CD14-positive monocyte (primary cell): ENCODE data around the gene GULP1. TPM values are rescaled to one million over a fixed set of nuclear protein-coding genes. Genes with fewer than 3 reads are reported as not detected.

Experiments
- DNase-seq, 3 donors: peaks; one replicate each; pipeline ENCODE4 v3.0.0-alpha.2; 2011 to 2022
- H2AFZ ChIP-seq: 2 replicates; pipeline ENCODE4 v1.6.0; 2012; ENCODE audit warnings: mild to moderate bottlenecking, low read depth, low read length, inconsistent platforms; ENCODE audit not compliant: insufficient read depth, poor library complexity, severe bottlenecking
- H3K27ac ChIP-seq, 2 donors: 1 replicate in 1 of 2; 2 replicates in 1 of 2; pipeline ENCODE4 v1.5.1; 2012 to 2013; ENCODE audit warnings: low read length in 2 of 2, control low read depth in 1 of 2, inconsistent platforms in 1 of 2, low read depth in 1 of 2, mild to moderate bottlenecking in 1 of 2
- H3K27me3 ChIP-seq, 2 donors: one replicate each; pipeline versions ENCODE4 v1.6.0 to v1.6.1; 2011 to 2013; ENCODE audit warnings: low read length in 2 of 2; ENCODE audit not compliant: control insufficient read depth in 2 of 2, insufficient read depth in 2 of 2
- H3K36me3 ChIP-seq, 2 donors: replicated peaks in 1 of 2; 1 replicate in 1 of 2; 2 replicates in 1 of 2; pipeline versions ENCODE4 v1.5.1 to v1.6.1; 2012 to 2013; ENCODE audit warnings: low read length in 2 of 2, control low read depth in 1 of 2, inconsistent platforms in 1 of 2, mild to moderate bottlenecking in 1 of 2; ENCODE audit not compliant: insufficient read depth in 2 of 2, control insufficient read depth in 1 of 2
- H3K4me1 ChIP-seq, 2 donors: 1 replicate in 1 of 2; 2 replicates in 1 of 2; pipeline versions ENCODE4 v1.5.1 to v1.6.1; 2012 to 2013; ENCODE audit warnings: low read length in 2 of 2, control low read depth in 1 of 2, inconsistent platforms in 1 of 2, mild to moderate bottlenecking in 1 of 2, moderate library complexity in 1 of 2; ENCODE audit not compliant: insufficient read depth in 2 of 2, control insufficient read depth in 1 of 2
- H3K4me2 ChIP-seq: replicated peaks from 2 replicates; pipeline ENCODE3; 2012; ENCODE audit warnings: low read length, moderate library complexity, mild to moderate bottlenecking; ENCODE audit not compliant: poor library complexity, severe bottlenecking; ENCODE audit errors: extremely low read depth
- H3K4me3 ChIP-seq, 3 experiments: fragments of 200-600 bp in 1 of 3; sonication (generic) in 1 of 3; replicated peaks in 1 of 3; 1 replicate in 2 of 3; 2 replicates in 1 of 3; pipeline ENCODE4 v1.5.1; 2011 to 2013; ENCODE audit warnings: low read length in 3 of 3, mild to moderate bottlenecking in 3 of 3, control low read depth in 2 of 3, low read depth in 2 of 3, inconsistent platforms in 1 of 3, moderate library complexity in 1 of 3
- H3K79me2 ChIP-seq: 2 replicates; pipeline ENCODE4 v1.6.0; 2012; ENCODE audit warnings: mild to moderate bottlenecking, control low read depth, inconsistent platforms, low read length, moderate library complexity; ENCODE audit not compliant: insufficient read depth
- H3K9ac ChIP-seq: 2 replicates; pipeline ENCODE4 v1.6.0; 2017; ENCODE audit warnings: low read length, mild to moderate bottlenecking; ENCODE audit not compliant: insufficient read depth, poor library complexity, severe bottlenecking
- H3K9me3 ChIP-seq, 2 donors: replicated peaks in 1 of 2; 1 replicate in 1 of 2; 2 replicates in 1 of 2; pipeline versions ENCODE4 v1.5.1 to v1.6.1; 2012 to 2013; ENCODE audit warnings: low read length in 2 of 2, control low read depth in 1 of 2; ENCODE audit not compliant: control insufficient read depth in 1 of 2, insufficient read depth in 1 of 2
- H4K20me1 ChIP-seq: 2 replicates; pipeline ENCODE4 v1.6.0; 2012; ENCODE audit warnings: mild to moderate bottlenecking, low read length, control low read depth, moderate library complexity; ENCODE audit not compliant: insufficient read depth
- H3K27ac Mint-ChIP-seq, 7 donors: one replicate each; pipeline ENCODE4 v1.8.0; 2020; ENCODE audit warnings: mild to moderate bottlenecking in 7 of 7, mixed read lengths in 7 of 7, moderate library complexity in 6 of 7, inconsistent platforms in 2 of 7
- H3K27me3 Mint-ChIP-seq, 3 donors: one replicate each; pipeline ENCODE4 v1.8.0; 2021 to 2022; ENCODE audit warnings: low read depth in 3 of 3, mild to moderate bottlenecking in 3 of 3, mixed read lengths in 3 of 3, moderate library complexity in 3 of 3, inconsistent platforms in 1 of 3
- H3K36me3 Mint-ChIP-seq, 2 donors: one replicate each; pipeline ENCODE4 v1.8.0; 2020; ENCODE audit warnings: mixed read lengths in 2 of 2, inconsistent platforms in 1 of 2, mild to moderate bottlenecking in 1 of 2
- H3K4me1 Mint-ChIP-seq: one replicate; pipeline ENCODE4 v1.8.0; 2020; ENCODE audit warnings: mild to moderate bottlenecking, mixed read lengths
- H3K4me3 Mint-ChIP-seq, 2 donors: one replicate each; pipeline ENCODE4 v1.8.0; 2020; ENCODE audit warnings: mild to moderate bottlenecking in 2 of 2, mixed read lengths in 2 of 2, moderate library complexity in 1 of 2
- H3K9me3 Mint-ChIP-seq, 7 donors: one replicate each; pipeline ENCODE4 v1.8.0; 2020 to 2022; ENCODE audit warnings: mixed read lengths in 7 of 7, mild to moderate bottlenecking in 6 of 7, moderate library complexity in 6 of 7, inconsistent platforms in 2 of 7
- WGBS: methylation state at CpG from one replicate; pipeline ENCODE4 v1.1.5; 2013; ENCODE audit warnings: missing lambda C conversion rate; ENCODE audit not compliant: insufficient coverage; 5-methylcytosine and 5-hydroxymethylcytosine counted together
- intact Hi-C, 2 donors: fragments of 100-400 bp; cut with micrococcal nuclease; formaldehyde crosslinking; loops; one replicate each; pipeline versions ENCODE4 v1.15.0 to v1.15.1; 2023
- polyA plus RNA-seq, 3 donors: library from polyadenylated mRNA; depleted of rRNA in 1 of 3; unstranded in 2 of 3; stranded (reverse) in 1 of 3; fragments of 300-500 nt in 2 of 3; fragments of >200 nt in 1 of 3; fragmentation: Illumina TruSeq in 2 of 3; gene quantifications; 1 replicate in 2 of 3; 2 replicates in 1 of 3; pipeline ENCODE4 v1.2.3, GENCODE V29; 2012 to 2021
- TF ChIP-seq, protein P1 (sequence below): fragments of 200-600 bp; IDR thresholded peaks from one replicate; pipeline ENCODE4 v1.8.0; 2022; ENCODE audit warnings: antibody characterized with exemption, mild to moderate bottlenecking

Gene GULP1
- polyA plus RNA-seq, 3 donors: not detected

DNA sequence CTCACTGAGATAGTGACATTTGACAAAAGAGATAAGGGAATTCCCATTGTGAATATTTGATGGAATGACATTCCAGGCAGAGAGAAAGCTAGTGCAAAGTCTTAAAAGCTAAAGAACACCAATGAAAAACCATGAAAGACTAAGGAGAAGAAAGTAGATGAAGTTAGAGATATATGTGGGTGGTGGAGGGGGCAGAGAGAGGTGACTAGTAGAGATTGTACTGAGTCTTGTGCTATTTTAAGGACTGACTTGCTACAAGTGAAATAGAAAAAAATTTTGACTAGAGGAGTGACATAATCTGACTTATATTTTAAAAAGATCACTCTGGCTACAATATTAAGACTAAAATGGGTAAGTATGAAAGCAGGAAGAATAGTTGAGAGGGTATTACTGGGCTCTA is 35.3 kb upstream of the GULP1 start:
- Histone ChIP-seq H3K27me3 (no peaks in the 10 kb centered on the region), H3K9ac (no peak overlapping the region), H3K4me3 (no peak overlapping the region), H4K20me1 (no peaks in the 10 kb centered on the region), H3K27ac (no peak overlapping the region), H3K4me2 (no peak overlapping the region), H3K4me1 (no peaks in the 10 kb centered on the region), H3K79me2 (no peaks in the 10 kb centered on the region), H2AFZ (no peak overlapping the region), H3K9me3 (no peaks in the 10 kb centered on the region), H3K36me3 (no peaks in the 10 kb centered on the region)
- intact Hi-C loops: no loop called here
- no peak for DNase-seq
- H3K4me1 Mint-ChIP-seq: no peaks in the 10 kb centered on the region
- no peak overlapping the region for H3K27ac Mint-ChIP-seq
- H3K9me3 Mint-ChIP-seq: peaks cover 0 to 6% (median 0%) of the 10 kb centered on the region in 7 donors
- no peak overlapping the region for H3K4me3 Mint-ChIP-seq
- peaks cover 0 to 3% (median 0%) of the 10 kb centered on the region in 3 donors for H3K27me3 Mint-ChIP-seq
- TF ChIP-seq, protein P1, sequence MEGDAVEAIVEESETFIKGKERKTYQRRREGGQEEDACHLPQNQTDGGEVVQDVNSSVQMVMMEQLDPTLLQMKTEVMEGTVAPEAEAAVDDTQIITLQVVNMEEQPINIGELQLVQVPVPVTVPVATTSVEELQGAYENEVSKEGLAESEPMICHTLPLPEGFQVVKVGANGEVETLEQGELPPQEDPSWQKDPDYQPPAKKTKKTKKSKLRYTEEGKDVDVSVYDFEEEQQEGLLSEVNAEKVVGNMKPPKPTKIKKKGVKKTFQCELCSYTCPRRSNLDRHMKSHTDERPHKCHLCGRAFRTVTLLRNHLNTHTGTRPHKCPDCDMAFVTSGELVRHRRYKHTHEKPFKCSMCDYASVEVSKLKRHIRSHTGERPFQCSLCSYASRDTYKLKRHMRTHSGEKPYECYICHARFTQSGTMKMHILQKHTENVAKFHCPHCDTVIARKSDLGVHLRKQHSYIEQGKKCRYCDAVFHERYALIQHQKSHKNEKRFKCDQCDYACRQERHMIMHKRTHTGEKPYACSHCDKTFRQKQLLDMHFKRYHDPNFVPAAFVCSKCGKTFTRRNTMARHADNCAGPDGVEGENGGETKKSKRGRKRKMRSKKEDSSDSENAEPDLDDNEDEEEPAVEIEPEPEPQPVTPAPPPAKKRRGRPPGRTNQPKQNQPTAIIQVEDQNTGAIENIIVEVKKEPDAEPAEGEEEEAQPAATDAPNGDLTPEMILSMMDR: no peak
- no peaks in the 10 kb centered on the region for H3K36me3 Mint-ChIP-seq

DNA sequence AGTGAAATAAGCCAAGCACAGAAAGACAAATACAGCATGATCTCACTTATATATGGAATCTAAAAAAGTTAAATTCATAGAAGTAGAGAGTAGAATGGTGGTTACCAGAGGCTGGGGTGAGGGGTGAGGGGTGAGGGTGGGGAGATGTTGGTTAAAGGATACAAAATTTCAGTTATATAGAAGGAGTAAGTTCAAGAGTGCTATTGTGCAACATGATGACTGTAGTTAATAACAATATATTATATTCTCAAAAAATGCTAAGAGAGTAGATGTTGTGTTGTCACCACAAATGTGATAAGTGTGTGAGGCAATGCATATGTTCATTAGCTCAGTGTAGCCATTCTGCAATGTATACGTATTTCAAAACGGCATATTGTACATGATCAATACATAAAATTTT is 26.4 kb upstream of the GULP1 start:
- no peak overlapping the region for H3K4me3 ChIP-seq
- no peak overlapping the region for H3K9ac ChIP-seq
- H3K27me3 ChIP-seq: no peaks in the 10 kb centered on the region
- H3K36me3 ChIP-seq: no peaks in the 10 kb centered on the region
- H3K4me1 ChIP-seq: no peaks in the 10 kb centered on the region
- Mint-ChIP-seq H3K27me3 (peaks cover 0 to 3% (median 0%) of the 10 kb centered on the region in 3 donors), H3K9me3 (peaks cover 0 to 6% (median 0%) of the 10 kb centered on the region in 7 donors), H3K27ac (no peak overlapping the region), H3K4me3 (no peak overlapping the region), H3K4me1 (no peaks in the 10 kb centered on the region), H3K36me3 (no peaks in the 10 kb centered on the region)
- WGBS: no CpG with 5 or more reads among the region's 2 CpGs
- H3K9me3 ChIP-seq: no peaks in the 10 kb centered on the region
- no peak overlapping the region for H3K4me2 ChIP-seq
- no peaks in the 10 kb centered on the region for H3K79me2 ChIP-seq
- no peak for DNase-seq
- TF ChIP-seq, protein P1: no peak
- H4K20me1 ChIP-seq: no peaks in the 10 kb centered on the region
- intact Hi-C loops: no loop called here
- H3K27ac ChIP-seq: no peak overlapping the region
- H2AFZ ChIP-seq: no peak overlapping the region
